HepG2 (cell line): Measurements from ENCODE around the gene CEP43. TPM values are rescaled to one million over a fixed set of nuclear protein-coding genes. Genes with fewer than 3 reads are reported as not detected.
A peak's percentile ranks its signal among the peaks of the same experiment; 100 is the strongest.

Experiments
- CAMTA2 ChIP-seq: sonication (generic); formaldehyde crosslinking; IDR thresholded peaks from 2 replicates; pipeline ENCODE4 v1.4.0; 2020; ENCODE audit warnings: mild to moderate bottlenecking, missing genetic modification reagents, borderline replicate concordance
- CENPT ChIP-seq: sonication (generic); formaldehyde crosslinking; IDR thresholded peaks from 2 replicates; pipeline ENCODE4 v1.8.0; 2022; ENCODE audit warnings: low read depth, mild to moderate bottlenecking, moderate library complexity, missing genetic modification reagents
- HES4 ChIP-seq: sonication (generic); formaldehyde crosslinking; IDR thresholded peaks from 2 replicates; pipeline ENCODE4 v1.9.0; 2021; ENCODE audit warnings: mild to moderate bottlenecking, missing genetic modification reagents, borderline replicate concordance
- PAX8 ChIP-seq: sonication (generic); formaldehyde crosslinking; IDR thresholded peaks from 2 replicates; pipeline ENCODE4 v1.8.0; 2022; ENCODE audit warnings: mild to moderate bottlenecking, missing genetic modification reagents, borderline replicate concordance
- RXRB ChIP-seq: IDR thresholded peaks from 2 replicates; pipeline ENCODE4 v1.6.1; 2016; ENCODE audit warnings: borderline replicate concordance, missing genetic modification reagents, missing compliant biosample characterization
- SETDB1 ChIP-seq: sonication (generic); formaldehyde crosslinking; IDR thresholded peaks from 2 replicates; pipeline ENCODE4 v1.5.1; 2020; ENCODE audit warnings: missing genetic modification reagents, mild to moderate bottlenecking, borderline replicate concordance
- ZBTB21 ChIP-seq: sonication (generic); formaldehyde crosslinking; IDR thresholded peaks from 2 replicates; pipeline ENCODE4 v1.4.0; 2020; ENCODE audit warnings: missing genetic modification reagents
- ZNF160 ChIP-seq: sonication (generic); formaldehyde crosslinking; IDR thresholded peaks from 2 replicates; pipeline ENCODE4 v1.8.0; 2022; ENCODE audit warnings: mild to moderate bottlenecking, inconsistent platforms, missing genetic modification reagents
- ZNF790 ChIP-seq: sonication (generic); formaldehyde crosslinking; IDR thresholded peaks from 2 replicates; pipeline ENCODE4 v1.8.0; 2022; ENCODE audit warnings: missing genetic modification reagents, mild to moderate bottlenecking, borderline replicate concordance
- ZNF883 ChIP-seq: sonication (generic); formaldehyde crosslinking; IDR thresholded peaks from 2 replicates; pipeline ENCODE4 v1.5.1; 2020; ENCODE audit warnings: mild to moderate bottlenecking, missing genetic modification reagents; ENCODE audit errors: not compliant biosample characterization
- ZSCAN21 ChIP-seq: sonication (generic); formaldehyde crosslinking; IDR thresholded peaks from 2 replicates; pipeline ENCODE4 v1.8.0; 2022; ENCODE audit warnings: mild to moderate bottlenecking, missing genetic modification reagents, moderate library complexity, borderline replicate concordance
- polyA plus RNA-seq, 8 experiments: library from polyadenylated mRNA; depleted of rRNA in 3 of 8; stranded (reverse) in 7 of 8; unstranded in 1 of 8; fragments of >200 nt; fragmentation: Illumina TruSeq in 4 of 8; extraction: Trizol in 4 of 8; gene quantifications; 2 replicates each; pipeline versions ENCODE4 v1.2.1 to v1.2.3, GENCODE V29; 2011 to 2016; ENCODE audit warnings: low read depth in 4 of 8, missing spikeins in 1 of 8, mixed read lengths in 1 of 8; ENCODE audit not compliant: insufficient read depth in 1 of 8
- total RNA-seq, 5 experiments: library from RNA; depleted of rRNA; stranded (reverse); fragments of >200 nt; fragmentation: Illumina TruSeq; extraction: Trizol; gene quantifications; 2 replicates each; pipeline ENCODE4 v1.2.3, GENCODE V29; 2016; ENCODE audit warnings: low read depth in 1 of 5
- TF ChIP-seq, protein P1 (sequence below): sonication (generic); formaldehyde crosslinking; IDR thresholded peaks from 2 replicates; pipeline ENCODE4 v1.4.0; 2020; ENCODE audit warnings: missing genetic modification reagents
- TF ChIP-seq, protein P2 (sequence below): sonication (generic); formaldehyde crosslinking; IDR thresholded peaks from 2 replicates; pipeline ENCODE4 v1.9.0; 2021; ENCODE audit warnings: missing genetic modification reagents, mild to moderate bottlenecking, borderline replicate concordance
- TF ChIP-seq, protein P3 (sequence below): sonication (generic); formaldehyde crosslinking; IDR thresholded peaks from 2 replicates; pipeline ENCODE4 v1.5.1; 2020; ENCODE audit warnings: missing genetic modification reagents, mild to moderate bottlenecking, borderline replicate concordance
- TF ChIP-seq, protein P4 (sequence below): sonication (generic); formaldehyde crosslinking; IDR thresholded peaks from 2 replicates; pipeline ENCODE4 v1.4.0; 2020; ENCODE audit warnings: missing genetic modification reagents
- TF ChIP-seq, protein P5 (sequence below): fragments of 450-650 bp; IDR thresholded peaks from 2 replicates; pipeline ENCODE4 v1.6.1; 2016

Gene CEP43
- total and polyA plus RNA-seq, 2 of the 13 experiments (the other 11 are each of a cell fraction or from before 2014, with no cell fraction given) = 29.3 to 73.9 TPM

DNA sequence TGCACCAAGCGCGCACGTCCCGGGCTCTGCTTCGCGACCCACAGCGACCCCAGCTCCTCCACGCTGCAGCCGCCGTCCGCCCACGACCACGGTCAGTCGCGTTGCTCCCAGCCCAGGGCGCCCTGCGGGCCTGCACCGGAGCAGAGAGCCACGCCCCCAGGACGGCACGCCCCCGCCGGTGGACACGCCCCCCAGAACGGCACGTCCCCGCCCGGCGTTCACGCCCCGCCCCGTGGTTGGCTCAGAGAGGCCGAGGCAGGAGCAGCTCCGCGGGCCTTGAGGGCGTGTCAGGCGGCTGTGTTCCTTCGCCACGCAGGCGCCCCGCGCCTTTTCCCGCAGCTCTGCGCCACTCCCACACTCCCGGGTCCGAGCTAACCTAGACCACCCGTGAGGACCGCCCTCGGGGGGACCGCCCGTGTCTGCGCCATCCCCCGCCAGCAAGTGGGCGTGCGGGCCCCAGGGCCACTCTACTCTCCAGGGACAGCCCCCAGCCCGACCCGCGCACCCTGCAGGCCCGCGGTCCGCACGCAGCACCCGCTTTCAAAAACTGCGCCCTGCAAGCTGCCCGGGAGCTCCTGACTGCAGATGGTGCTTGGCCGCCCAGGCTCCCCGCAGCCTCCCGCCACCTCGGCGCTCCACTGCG is 42.6 kb upstream of the CEP43 start, which contains the start of gene RNASET2 (continued):
- TF ChIP-seq ZNF883 (CRISPR knock-in tag) (peak; percentile 90), PAX8 (CRISPR knock-in tag) (no peak), RXRB (CRISPR knock-in tag) (peak; percentile 21), HES4 (CRISPR knock-in tag) (peak; percentile 93), ZNF790 (CRISPR knock-in tag) (peak; percentile 94; the same call in 1 of the 2 replicates), ZBTB21 (CRISPR knock-in tag) (0 out of 2 replicates have a peak, but pooled peaks have one; percentile 10), CAMTA2 (no peak), ZSCAN21 (peak; percentile 93), CENPT (no peak; the same call in 1 of the 2 replicates), SETDB1 (CRISPR knock-in tag) (peak; percentile 71; the same call in 1 of the 2 replicates), ZNF160 (no peak)
- TF ChIP-seq, protein P1, sequence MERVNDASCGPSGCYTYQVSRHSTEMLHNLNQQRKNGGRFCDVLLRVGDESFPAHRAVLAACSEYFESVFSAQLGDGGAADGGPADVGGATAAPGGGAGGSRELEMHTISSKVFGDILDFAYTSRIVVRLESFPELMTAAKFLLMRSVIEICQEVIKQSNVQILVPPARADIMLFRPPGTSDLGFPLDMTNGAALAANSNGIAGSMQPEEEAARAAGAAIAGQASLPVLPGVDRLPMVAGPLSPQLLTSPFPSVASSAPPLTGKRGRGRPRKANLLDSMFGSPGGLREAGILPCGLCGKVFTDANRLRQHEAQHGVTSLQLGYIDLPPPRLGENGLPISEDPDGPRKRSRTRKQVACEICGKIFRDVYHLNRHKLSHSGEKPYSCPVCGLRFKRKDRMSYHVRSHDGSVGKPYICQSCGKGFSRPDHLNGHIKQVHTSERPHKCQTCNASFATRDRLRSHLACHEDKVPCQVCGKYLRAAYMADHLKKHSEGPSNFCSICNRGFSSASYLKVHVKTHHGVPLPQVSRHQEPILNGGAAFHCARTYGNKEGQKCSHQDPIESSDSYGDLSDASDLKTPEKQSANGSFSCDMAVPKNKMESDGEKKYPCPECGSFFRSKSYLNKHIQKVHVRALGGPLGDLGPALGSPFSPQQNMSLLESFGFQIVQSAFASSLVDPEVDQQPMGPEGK (CRISPR knock-in tag) = peak; percentile 67
- TF ChIP-seq, protein P2, sequence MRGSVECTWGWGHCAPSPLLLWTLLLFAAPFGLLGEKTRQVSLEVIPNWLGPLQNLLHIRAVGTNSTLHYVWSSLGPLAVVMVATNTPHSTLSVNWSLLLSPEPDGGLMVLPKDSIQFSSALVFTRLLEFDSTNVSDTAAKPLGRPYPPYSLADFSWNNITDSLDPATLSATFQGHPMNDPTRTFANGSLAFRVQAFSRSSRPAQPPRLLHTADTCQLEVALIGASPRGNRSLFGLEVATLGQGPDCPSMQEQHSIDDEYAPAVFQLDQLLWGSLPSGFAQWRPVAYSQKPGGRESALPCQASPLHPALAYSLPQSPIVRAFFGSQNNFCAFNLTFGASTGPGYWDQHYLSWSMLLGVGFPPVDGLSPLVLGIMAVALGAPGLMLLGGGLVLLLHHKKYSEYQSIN (CRISPR knock-in tag) = no peak
- TF ChIP-seq, protein P3, sequence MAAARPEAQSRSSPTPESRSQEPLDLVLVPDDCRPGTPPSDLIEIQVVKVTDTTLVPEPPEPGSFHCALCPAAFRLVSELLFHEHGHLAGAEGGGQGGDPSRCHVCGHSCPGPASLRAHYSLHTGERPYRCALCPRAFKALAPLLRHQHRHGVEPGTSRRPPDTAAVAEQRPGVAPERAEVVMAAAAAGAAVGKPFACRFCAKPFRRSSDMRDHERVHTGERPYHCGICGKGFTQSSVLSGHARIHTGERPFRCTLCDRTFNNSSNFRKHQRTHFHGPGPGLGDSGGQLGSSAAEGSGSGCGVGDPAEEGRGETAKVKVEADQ = 0 out of 2 replicates have a peak, but pooled peaks have one; percentile 82
- TF ChIP-seq, protein P4, sequence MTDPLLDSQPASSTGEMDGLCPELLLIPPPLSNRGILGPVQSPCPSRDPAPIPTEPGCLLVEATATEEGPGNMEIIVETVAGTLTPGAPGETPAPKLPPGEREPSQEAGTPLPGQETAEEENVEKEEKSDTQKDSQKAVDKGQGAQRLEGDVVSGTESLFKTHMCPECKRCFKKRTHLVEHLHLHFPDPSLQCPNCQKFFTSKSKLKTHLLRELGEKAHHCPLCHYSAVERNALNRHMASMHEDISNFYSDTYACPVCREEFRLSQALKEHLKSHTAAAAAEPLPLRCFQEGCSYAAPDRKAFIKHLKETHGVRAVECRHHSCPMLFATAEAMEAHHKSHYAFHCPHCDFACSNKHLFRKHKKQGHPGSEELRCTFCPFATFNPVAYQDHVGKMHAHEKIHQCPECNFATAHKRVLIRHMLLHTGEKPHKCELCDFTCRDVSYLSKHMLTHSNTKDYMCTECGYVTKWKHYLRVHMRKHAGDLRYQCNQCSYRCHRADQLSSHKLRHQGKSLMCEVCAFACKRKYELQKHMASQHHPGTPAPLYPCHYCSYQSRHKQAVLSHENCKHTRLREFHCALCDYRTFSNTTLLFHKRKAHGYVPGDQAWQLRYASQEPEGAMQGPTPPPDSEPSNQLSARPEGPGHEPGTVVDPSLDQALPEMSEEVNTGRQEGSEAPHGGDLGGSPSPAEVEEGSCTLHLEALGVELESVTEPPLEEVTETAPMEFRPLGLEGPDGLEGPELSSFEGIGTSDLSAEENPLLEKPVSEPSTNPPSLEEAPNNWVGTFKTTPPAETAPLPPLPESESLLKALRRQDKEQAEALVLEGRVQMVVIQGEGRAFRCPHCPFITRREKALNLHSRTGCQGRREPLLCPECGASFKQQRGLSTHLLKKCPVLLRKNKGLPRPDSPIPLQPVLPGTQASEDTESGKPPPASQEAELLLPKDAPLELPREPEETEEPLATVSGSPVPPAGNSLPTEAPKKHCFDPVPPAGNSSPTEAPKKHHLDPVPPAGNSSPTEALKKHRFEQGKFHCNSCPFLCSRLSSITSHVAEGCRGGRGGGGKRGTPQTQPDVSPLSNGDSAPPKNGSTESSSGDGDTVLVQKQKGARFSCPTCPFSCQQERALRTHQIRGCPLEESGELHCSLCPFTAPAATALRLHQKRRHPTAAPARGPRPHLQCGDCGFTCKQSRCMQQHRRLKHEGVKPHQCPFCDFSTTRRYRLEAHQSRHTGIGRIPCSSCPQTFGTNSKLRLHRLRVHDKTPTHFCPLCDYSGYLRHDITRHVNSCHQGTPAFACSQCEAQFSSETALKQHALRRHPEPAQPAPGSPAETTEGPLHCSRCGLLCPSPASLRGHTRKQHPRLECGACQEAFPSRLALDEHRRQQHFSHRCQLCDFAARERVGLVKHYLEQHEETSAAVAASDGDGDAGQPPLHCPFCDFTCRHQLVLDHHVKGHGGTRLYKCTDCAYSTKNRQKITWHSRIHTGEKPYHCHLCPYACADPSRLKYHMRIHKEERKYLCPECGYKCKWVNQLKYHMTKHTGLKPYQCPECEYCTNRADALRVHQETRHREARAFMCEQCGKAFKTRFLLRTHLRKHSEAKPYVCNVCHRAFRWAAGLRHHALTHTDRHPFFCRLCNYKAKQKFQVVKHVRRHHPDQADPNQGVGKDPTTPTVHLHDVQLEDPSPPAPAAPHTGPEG (CRISPR knock-in tag) = 0 out of 2 replicates have a peak, but pooled peaks have one; percentile 51
- TF ChIP-seq, protein P5, sequence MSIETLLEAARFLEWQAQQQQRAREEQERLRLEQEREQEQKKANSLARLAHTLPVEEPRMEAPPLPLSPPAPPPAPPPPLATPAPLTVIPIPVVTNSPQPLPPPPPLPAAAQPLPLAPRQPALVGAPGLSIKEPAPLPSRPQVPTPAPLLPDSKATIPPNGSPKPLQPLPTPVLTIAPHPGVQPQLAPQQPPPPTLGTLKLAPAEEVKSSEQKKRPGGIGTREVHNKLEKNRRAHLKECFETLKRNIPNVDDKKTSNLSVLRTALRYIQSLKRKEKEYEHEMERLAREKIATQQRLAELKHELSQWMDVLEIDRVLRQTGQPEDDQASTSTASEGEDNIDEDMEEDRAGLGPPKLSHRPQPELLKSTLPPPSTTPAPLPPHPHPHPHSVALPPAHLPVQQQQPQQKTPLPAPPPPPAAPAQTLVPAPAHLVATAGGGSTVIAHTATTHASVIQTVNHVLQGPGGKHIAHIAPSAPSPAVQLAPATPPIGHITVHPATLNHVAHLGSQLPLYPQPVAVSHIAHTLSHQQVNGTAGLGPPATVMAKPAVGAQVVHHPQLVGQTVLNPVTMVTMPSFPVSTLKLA = peak; percentile 78
